Kidney (tissue), 14 donors: ENCODE measurements around the gene IL1F10. TPM values are rescaled to one million over a fixed set of nuclear protein-coding genes. Genes with fewer than 3 reads are reported as not detected.

Source experiments
- DNase-seq, 5 donors: peaks; one replicate each; pipeline ENCODE4 v3.0.0-alpha.2; 2013 to 2020
- FAIRE-seq: peaks from 2 replicates; lab custom pipeline; 2012; peaks lifted over from hg19 to GRCh38; lab: Jason Lieb, UNC
- H3K27ac ChIP-seq, 2 donors: one replicate each; pipeline ENCODE4 v1.7.0; 2013; ENCODE audit warnings: low read depth in 2 of 2, low read length in 2 of 2, inconsistent platforms in 1 of 2
- H3K27me3 ChIP-seq: one replicate; pipeline ENCODE4 v1.7.1; 2013; ENCODE audit warnings: low read length, inconsistent platforms; ENCODE audit not compliant: control insufficient read depth, insufficient read depth
- H3K36me3 ChIP-seq, 3 donors: one replicate each; pipeline versions ENCODE4 v1.7.0 to v1.7.1; 2013; ENCODE audit warnings: low read length in 3 of 3, control low read depth in 1 of 3, inconsistent platforms in 1 of 3; ENCODE audit not compliant: insufficient read depth in 3 of 3, control insufficient read depth in 2 of 3
- H3K4me1 ChIP-seq, 3 donors: one replicate each; pipeline versions ENCODE4 v1.7.0 to v1.7.1; 2013; ENCODE audit warnings: low read length in 3 of 3, inconsistent platforms in 1 of 3, low read depth in 1 of 3; ENCODE audit not compliant: control insufficient read depth in 2 of 3, insufficient read depth in 2 of 3
- H3K4me3 ChIP-seq, 3 donors: one replicate each; pipeline versions ENCODE4 v1.7.0 to v1.8.1; 2013; ENCODE audit warnings: low read length in 3 of 3, control low read depth in 1 of 3, inconsistent platforms in 1 of 3
- H3K9ac ChIP-seq, 3 donors: one replicate each; pipeline versions ENCODE4 v1.7.0 to v1.7.1; 2013; ENCODE audit warnings: low read length in 3 of 3, control low read depth in 1 of 3, inconsistent platforms in 1 of 3
- H3K9me3 ChIP-seq, 3 donors: one replicate each; pipeline versions ENCODE4 v1.7.0 to v1.7.1; 2013; ENCODE audit warnings: low read length in 3 of 3, control low read depth in 1 of 3, inconsistent platforms in 1 of 3; ENCODE audit not compliant: control insufficient read depth in 2 of 3, insufficient read depth in 1 of 3
- intact Hi-C: fragments of 100-400 bp; cut with DNase I; formaldehyde crosslinking; loops from one replicate; pipeline ENCODE4 v1.11.1; 2022
- polyA plus RNA-seq: library from polyadenylated mRNA; stranded (reverse); fragments of 350-450 nt; fragmentation: Illumina TruSeq; extraction: RNeasy Lipid Tissue Mini Kit (QIAGEN cat#74804); gene quantifications from one replicate; pipeline ENCODE4 v1.2.3, GENCODE V29; 2014; ENCODE audit warnings: low read depth, low replicate concordance; ENCODE audit not compliant: insufficient read depth
- total RNA-seq: library from RNA; stranded (reverse); fragmentation: NEBNext Ultra II Directional; extraction: Animal tissue kit (Norgen Biotek cat#: 25700); gene quantifications from one replicate; pipeline ENCODE4 v1.2.1, GENCODE V29; 2021
- TF ChIP-seq, protein P1 (sequence below): IDR thresholded peaks from 3 replicates; pipeline ENCODE4 v1.5.1; 2012; ENCODE audit warnings: mild to moderate bottlenecking, moderate library complexity, borderline replicate concordance; ENCODE audit not compliant: insufficient read depth; ENCODE audit errors: extremely low read depth
- donor health status: control.
- donor health status: control.
- donor health status: control.
- donor health status: control.
- donor health status: control.
- donor health status: DM: yes; HTN: yes; CAD: no.
- donor health status: Normal renal cell carcinoma (clear cell type).

Gene IL1F10
- total and polyA plus RNA-seq, 2 donors from 2014 or later, result not detected

DNA sequence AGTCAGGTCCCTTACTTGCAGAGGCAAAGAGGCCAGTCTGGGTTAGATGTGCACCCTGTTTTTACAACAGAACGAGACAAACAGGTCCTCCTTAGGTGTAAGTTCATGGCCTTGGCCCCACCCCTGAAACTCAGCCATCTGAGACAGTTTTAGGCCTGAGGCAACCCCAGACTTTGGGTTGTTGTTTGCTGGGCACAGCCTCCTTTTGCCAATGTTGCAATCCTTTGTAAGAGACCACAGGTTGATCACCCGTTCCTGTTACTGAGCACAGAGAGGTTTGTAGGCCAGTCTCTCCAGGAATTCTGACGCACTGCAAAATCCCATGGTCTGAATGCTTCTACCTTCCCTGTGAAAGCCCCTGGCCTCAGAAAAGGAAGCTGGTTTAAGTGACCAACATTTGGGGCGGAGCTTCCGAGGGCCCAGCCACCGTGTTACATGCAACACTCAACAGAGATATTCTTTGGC, 44.1 kb downstream of the IL1F10 start:
- DNase-seq (peak in 2 of 5 donors; percentile 3 to 4), FAIRE-seq (no peak)
- no peaks in the 10 kb centered on the region for H3K27me3 ChIP-seq
- H3K36me3 ChIP-seq, result no peaks in the 10 kb centered on the region
- H3K4me1 ChIP-seq, result no peaks in the 10 kb centered on the region
- TF ChIP-seq, protein P1, sequence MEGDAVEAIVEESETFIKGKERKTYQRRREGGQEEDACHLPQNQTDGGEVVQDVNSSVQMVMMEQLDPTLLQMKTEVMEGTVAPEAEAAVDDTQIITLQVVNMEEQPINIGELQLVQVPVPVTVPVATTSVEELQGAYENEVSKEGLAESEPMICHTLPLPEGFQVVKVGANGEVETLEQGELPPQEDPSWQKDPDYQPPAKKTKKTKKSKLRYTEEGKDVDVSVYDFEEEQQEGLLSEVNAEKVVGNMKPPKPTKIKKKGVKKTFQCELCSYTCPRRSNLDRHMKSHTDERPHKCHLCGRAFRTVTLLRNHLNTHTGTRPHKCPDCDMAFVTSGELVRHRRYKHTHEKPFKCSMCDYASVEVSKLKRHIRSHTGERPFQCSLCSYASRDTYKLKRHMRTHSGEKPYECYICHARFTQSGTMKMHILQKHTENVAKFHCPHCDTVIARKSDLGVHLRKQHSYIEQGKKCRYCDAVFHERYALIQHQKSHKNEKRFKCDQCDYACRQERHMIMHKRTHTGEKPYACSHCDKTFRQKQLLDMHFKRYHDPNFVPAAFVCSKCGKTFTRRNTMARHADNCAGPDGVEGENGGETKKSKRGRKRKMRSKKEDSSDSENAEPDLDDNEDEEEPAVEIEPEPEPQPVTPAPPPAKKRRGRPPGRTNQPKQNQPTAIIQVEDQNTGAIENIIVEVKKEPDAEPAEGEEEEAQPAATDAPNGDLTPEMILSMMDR, result no peak
- H3K9ac ChIP-seq, result no peak overlapping the region
- H3K4me3 ChIP-seq, result no peak overlapping the region
- H3K27ac ChIP-seq, result no peak overlapping the region
- intact Hi-C loops, result no loop called here
- no peaks in the 10 kb centered on the region for H3K9me3 ChIP-seq

DNA sequence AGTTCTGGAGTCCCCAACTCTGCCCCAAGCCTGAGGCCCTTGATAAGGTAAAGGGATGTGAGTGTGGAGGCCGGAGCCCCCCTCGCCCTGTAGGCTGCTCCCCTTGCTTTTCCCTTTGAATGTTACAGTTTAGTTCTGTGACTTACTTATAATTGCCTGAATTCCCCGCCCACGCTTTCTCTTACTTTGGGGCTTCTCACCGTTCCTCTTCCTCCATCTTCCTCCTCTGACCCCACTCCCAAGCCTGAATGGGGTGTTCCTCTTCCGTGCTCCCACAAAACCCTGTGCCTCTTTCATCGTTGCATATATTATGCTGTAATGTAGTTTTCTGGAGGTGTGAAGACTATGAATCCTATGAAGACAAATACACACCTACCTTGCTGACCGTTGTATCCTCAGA, 44.7 kb downstream of the IL1F10 start:
- Histone ChIP-seq H3K27ac (no peak overlapping the region), H3K9ac (no peak overlapping the region), H3K9me3 (no peaks in the 10 kb centered on the region), H3K4me1 (no peaks in the 10 kb centered on the region), H3K4me3 (no peak overlapping the region), H3K27me3 (no peaks in the 10 kb centered on the region), H3K36me3 (no peaks in the 10 kb centered on the region)
- DNase-seq, result no peak
- FAIRE-seq, result no peak
- intact Hi-C loops, result no loop called here
- TF ChIP-seq, protein P1, result no peak

DNA sequence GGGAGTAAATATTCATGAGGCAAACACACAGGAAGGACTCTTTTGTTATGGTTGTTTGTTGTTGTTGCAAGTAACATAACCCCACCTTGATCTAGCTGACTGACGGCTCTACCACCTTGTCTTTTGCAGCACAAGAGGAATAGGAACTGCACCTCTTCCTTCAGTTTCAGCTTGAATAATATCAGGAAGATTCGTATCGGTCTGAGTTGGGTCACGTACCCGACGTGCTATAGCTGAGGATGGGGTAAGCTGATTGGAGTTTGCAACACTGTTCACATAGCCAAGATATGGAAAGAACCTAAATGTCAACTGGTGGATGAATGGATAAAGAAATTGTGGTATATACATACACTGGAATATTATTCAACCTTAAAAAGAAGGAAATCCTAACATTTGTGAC, 45.1 kb downstream of the IL1F10 start:
- no peak for FAIRE-seq
- TF ChIP-seq, protein P1, result no peak
- Histone ChIP-seq H3K27me3 (no peaks in the 10 kb centered on the region), H3K4me3 (no peak overlapping the region), H3K36me3 (no peaks in the 10 kb centered on the region), H3K27ac (no peak overlapping the region), H3K9me3 (no peaks in the 10 kb centered on the region), H3K4me1 (no peaks in the 10 kb centered on the region), H3K9ac (no peak overlapping the region)
- DNase-seq, result no peak
- intact Hi-C loops, result no loop called here

DNA sequence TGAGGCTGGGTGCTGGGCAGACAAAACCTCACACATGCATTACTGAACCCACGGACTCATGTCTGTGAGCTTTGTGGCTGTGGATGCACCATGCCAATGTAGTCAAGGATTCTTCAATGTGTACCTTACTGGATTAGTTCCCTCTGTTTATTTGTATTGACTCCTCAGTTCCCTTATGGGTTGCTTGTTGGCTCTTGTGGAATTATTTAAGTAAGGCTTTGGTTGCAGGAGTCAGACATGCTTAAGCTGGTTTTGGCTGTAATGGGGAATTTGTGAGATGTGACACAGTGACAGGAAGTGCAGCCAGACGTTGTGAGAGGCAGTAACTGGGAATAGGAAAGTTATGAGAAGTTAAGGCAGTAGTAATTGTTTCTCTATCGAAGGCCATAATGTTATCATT, 46.0 kb downstream of the IL1F10 start:
- no peak overlapping the region for H3K4me3 ChIP-seq
- no peaks in the 10 kb centered on the region for H3K9me3 ChIP-seq
- FAIRE-seq, result no peak
- intact Hi-C loops, result no loop called here
- no peaks in the 10 kb centered on the region for H3K4me1 ChIP-seq
- TF ChIP-seq, protein P1, result no peak
- no peak overlapping the region for H3K9ac ChIP-seq
- peak in 1 of 5 donors; percentile 11 for DNase-seq
- no peaks in the 10 kb centered on the region for H3K27me3 ChIP-seq
- no peak overlapping the region for H3K27ac ChIP-seq
- H3K36me3 ChIP-seq, result no peaks in the 10 kb centered on the region
